ENCODE measurements around the gene PHC1. TPM values are rescaled to one million over a fixed set of nuclear protein-coding genes. Genes with fewer than 3 reads are reported as not detected.
A peak's percentile ranks its signal among the peaks of the same experiment; 100 is the strongest.

Gene PHC1
- total RNA-seq, 1 donor = 13.8 TPM

- DNase-seq (ENCODE audit: low read depth) = no peak
- no peak for TF ChIP-seq CTCF (IDR thresholded peaks at IDR 0.05; ENCODE audit: insufficient read depth, low read depth, low read length)
- H3K4me3 ChIP-seq (ENCODE audit: low read depth, low read length) = no peak overlapping the region
These were observed 6.8 kb upstream of the PHC1 start for GRCh38 chr12:8907513-8907912.

- H3K4me3 ChIP-seq (ENCODE audit: low read depth, low read length) = no peak overlapping the region
- no peak for DNase-seq (ENCODE audit: low read depth)
- no peak for TF ChIP-seq CTCF (IDR thresholded peaks at IDR 0.05; ENCODE audit: insufficient read depth, low read depth, low read length)
These were observed 4.6 kb upstream of the PHC1 start for GRCh38 chr12:8909752-8910151.

- H3K4me3 ChIP-seq (ENCODE audit: low read depth, low read length) = no peak overlapping the region
- TF ChIP-seq CTCF (IDR thresholded peaks at IDR 0.05; ENCODE audit: insufficient read depth, low read depth, low read length) = no peak
- DNase-seq (ENCODE audit: low read depth) = no peak
These were observed 2.6 kb upstream of the PHC1 start for GRCh38 chr12:8911606-8912268.

GRCh38 chr12:8912914-8913313 lies 1.4 kb upstream of the PHC1 start:
- DNase-seq (ENCODE audit: low read depth) = no peak
- H3K4me3 ChIP-seq (ENCODE audit: low read depth, low read length) = no peak overlapping the region
- no peak for TF ChIP-seq CTCF (IDR thresholded peaks at IDR 0.05; ENCODE audit: insufficient read depth, low read depth, low read length)

- no peak for DNase-seq (ENCODE audit: low read depth)
- no peak for TF ChIP-seq CTCF (IDR thresholded peaks at IDR 0.05; ENCODE audit: insufficient read depth, low read depth, low read length)
- H3K4me3 ChIP-seq (ENCODE audit: low read depth, low read length) = peak overlapping the region; percentile 76
These were observed 642 bp upstream of the PHC1 start for GRCh38 chr12:8913702-8914032.

- peak; percentile 41 for DNase-seq (ENCODE audit: low read depth)
- peak overlapping the region; percentile 72 for H3K4me3 ChIP-seq (ENCODE audit: low read depth, low read length)
- no peak for TF ChIP-seq CTCF (IDR thresholded peaks at IDR 0.05; ENCODE audit: insufficient read depth, low read depth, low read length)
These were observed 612 bp downstream of the PHC1 start for GRCh38 chr12:8914716-8915526.
